CD4-positive, alpha-beta T cell treated with Interleukin-1 beta for 1 hour (primary cell): ENCODE results near the gene SRPRA.
A peak's percentile ranks its signal among the peaks of the same experiment; 100 is the strongest.
"Not testable (repeated sequence)": the region's sequence is repeated elsewhere in the genome, so short reads cannot be mapped to it uniquely, and the experiment has no call there.

Source experiments
- DNase-seq, 2 donors: peaks; one replicate each; pipeline ENCODE4 v3.0.0-alpha.2; 2020 to 2022

The SRPRA gene

GRCh38 chr11:126268708-126269579 lies at the start of gene SRPRA, which contains the start of gene FOXRED1:
Gene SRPRA (minus strand): TSS chr11:126268895. CDS start chr11:126268804, 91 bp downstream.
Gene FOXRED1 (plus strand): TSS chr11:126269154. CDS start chr11:126269207, 53 bp downstream.
- peak; percentile 99 to 100 for DNase-seq

GRCh38 chr11:126317756-126318573 lies 49.3 kb upstream of the SRPRA start:
- DNase-seq = peak in 1 of 2 donors; percentile 20

- no peak for DNase-seq
These were observed 48.7 kb upstream of the SRPRA start for GRCh38 chr11:126317432-126317755.

DNA sequence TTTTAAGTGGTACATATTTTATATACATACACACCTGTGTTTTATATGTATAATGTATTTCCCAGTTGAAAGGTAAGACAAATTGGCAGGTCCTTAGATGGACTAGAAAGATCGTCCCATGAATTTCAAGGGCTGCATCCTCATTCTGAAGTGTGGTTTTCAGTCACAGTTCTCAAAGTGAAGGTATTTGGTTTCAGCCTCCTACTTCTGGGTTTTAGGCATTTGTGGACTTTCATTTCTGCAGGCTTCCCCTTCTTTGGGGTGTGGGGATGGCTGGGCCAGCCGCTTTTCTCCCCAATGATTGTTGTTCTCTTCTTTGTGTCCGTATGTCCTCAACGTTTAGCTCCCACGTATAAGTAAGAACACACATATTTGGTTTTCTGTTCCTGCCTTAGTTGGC lies 45.1 kb upstream of the SRPRA start:
- DNase-seq = no peak

GRCh38 chr11:126312961-126313360 lies 44.3 kb upstream of the SRPRA start:
- DNase-seq = no peak

DNA sequence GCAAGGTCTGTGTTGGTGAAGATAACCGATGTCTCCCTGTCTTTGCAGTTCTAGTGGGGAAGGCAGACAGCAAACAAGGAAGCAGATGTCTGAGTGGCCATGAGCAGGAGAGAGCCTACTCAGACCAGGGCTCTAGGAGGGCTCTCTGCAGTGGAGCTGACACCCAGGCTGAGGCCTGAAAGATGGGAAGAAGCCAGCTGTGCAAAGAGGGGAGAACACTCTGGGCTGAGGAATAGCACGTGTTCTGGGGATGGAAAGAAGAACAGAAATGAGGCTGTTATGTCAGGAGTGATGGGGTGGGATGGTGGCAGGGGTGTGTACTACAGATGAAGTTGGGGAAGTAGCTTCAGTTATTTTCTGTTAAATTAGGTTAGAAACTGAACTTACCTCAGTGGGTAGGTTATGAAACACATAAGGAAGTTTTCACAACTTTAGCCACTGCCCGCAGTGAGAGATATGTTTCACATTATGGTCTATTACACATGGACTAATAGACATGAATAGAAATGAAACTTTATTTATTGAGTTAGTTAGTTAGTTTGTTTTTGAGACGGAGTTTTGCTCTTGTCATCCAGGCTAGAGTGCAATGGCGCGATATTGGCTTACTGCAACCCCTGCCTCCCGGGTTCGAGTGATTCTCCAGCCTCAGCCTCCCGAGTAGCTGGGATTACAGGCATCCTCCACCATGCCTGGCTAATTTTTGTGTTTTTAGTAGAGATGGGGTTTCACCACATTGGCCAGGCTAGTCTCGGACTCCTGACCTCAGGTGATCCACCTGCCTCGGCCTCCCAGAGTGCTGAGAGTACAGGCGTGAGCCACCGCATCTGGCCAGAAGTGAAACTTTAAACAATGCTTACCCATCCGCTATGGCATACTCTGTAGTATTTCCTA lies 43.0 kb upstream of the SRPRA start:
- no peak for DNase-seq

- no peak for DNase-seq
These were observed 42.3 kb upstream of the SRPRA start for GRCh38 chr11:126310992-126311310.

GRCh38 chr11:126310200-126310991 lies 41.7 kb upstream of the SRPRA start:
- peak; percentile 58 to 61 for DNase-seq

DNA sequence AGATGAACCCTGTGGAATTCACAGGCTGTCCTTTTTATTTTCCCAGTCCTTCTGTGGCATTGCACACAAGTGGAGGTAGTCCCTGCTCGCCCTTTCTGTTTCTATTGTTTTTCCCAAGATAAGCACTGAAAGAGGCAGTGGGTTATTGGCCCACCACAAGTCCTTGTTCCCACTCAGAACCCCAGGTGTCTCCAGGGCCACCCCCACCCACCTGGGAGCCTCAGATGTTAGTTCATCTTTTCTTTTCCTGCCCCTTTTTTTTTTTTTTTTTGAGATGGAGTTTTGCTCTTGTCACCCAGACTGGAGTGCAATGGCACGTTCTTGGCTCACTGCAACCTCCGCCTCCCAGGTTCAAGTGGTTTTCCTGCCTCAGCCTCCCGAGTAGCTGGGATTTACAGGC lies 40.1 kb upstream of the SRPRA start:
- not testable (repeated sequence) for DNase-seq

DNA sequence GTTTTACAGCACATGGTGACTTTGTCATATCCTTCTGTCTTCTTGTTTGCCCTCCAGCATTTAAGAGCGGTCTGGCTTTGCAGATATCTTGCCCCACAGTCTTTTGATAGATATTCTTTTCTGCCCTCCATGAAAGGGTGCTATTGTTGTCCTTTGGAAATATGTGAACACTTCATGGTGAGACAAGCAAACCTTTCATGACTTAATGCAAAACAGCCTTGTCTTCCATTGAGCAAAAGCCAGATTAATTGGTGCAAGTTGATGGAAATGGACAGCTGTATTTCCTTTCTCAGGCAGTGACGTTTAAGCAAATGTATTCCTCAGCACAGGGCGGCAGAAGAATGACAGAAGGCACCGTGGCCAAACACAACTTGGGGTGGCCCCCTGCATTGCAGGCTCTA lies 39.6 kb upstream of the SRPRA start:
- DNase-seq = no peak

DNA sequence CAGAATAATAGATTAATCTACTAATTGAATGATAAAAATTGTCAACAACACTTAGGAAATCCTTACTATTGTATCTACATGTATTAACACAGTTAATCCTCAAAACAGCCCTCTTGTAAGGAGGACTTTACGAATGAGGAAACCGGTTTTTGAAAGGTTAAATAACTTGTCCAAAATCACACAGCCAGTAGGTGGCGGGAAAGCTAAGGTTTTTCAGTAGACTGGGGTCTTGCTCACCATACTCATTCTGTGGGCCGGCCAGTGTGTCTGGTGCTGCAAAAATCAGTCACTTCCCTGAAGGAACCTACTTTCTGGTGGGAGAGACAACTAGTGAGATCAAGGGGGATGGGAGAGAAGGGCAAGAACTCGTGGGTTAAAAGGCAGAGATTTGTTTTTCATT lies 39.0 kb upstream of the SRPRA start:
- DNase-seq = no peak

GRCh38 chr11:126305699-126306098 lies 37.0 kb upstream of the SRPRA start:
- DNase-seq = no peak

DNA sequence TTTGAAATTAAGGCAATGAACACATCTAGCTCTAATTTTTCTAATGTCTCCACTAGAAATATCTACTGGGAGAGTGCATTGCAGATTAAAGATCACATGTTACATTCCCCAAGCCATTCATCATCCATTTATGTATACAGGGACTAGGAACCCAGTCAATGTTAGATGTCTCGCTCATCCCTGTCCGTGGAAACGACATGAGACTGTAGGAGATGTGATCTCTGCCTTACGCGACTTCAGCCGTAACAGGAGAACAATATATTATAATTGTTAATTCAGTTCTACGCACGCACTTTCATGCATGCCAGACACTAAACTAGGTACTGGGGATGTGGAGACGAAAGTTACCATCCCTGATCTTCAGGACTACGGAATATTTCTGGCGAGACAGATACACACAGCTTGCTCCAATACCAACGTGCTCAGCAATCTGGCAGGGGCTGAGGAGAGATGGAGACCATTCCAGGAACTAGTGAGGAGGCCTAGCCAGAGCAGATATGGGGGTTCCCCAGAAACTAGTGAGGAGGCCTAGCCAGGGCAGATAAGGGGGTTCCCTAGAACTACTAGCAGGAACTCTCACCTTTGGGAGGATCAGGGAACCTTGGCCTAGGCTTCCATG lies 35.9 kb upstream of the SRPRA start:
- no peak for DNase-seq

- DNase-seq = peak; percentile 88
These were observed 35.1 kb upstream of the SRPRA start, which contains the start of gene DCPS for GRCh38 chr11:126303623-126304456. Gene DCPS (plus strand): TSS chr11:126304060. CDS start chr11:126304081, 21 bp downstream.

DNA sequence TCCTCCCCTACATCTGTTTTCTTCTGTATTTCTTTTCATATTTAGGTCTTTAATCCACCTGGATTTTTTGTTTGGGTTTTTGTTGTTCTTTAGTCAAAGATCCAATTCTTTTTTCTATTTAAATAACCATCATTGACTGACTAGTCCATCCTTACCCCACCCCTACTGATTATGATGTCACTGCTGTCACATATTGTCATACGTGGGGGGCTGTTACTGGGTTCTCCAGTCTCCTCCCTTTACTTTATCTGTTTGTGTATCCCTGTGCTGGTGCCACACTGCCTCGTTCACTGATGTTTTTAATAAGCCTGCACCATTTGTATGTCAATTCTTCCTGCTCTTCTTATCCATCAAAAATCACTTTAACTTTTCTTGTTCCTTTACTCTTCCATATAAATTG lies 28.3 kb upstream of the SRPRA start:
- no peak for DNase-seq

GRCh38 chr11:126293726-126294125 lies 25.0 kb upstream of the SRPRA start:
- DNase-seq = no peak

GRCh38 chr11:126290887-126291286 lies 22.2 kb upstream of the SRPRA start:
- no peak for DNase-seq

DNA sequence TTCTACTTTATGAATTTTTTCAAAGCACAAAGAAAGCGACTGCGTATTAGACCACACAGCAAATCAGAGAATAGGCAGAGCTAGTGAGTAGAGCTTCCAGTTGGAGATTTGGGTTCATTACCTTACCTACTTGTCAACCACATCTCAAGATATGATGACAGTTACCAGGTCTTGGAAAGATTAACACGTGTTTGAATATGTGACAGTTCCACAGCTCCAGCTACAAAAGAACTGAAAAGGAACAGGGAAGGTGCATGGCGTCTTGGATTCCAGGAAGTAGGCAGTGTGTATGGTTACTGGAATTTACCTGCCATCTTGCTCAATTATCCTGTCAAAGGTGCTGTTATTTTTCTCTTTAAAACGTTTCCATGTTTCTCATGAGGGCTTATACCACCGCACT lies 19.5 kb upstream of the SRPRA start:
- no peak for DNase-seq

DNA sequence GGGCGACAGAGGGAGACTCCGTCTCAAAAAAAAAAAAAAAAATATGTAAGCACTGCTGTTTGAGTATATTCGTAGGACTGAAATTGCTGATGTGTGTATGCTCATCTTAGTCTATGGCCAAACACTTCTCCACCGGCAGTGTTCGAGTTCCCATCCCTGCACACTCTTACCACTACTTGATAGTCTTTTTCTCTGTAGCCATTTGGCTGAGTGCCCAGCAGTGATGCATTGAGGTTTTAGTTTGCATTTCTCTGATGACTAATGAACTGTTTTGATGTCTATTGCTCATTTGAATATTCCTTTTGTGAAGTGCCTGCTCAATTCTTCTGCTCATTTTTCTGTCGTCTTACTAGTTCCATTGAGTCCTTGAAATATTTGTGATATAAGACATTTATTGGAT lies 16.1 kb upstream of the SRPRA start:
- peak; percentile 71 to 81 for DNase-seq

- DNase-seq = peak; percentile 54 to 64
These were observed 14.3 kb upstream of the SRPRA start, which contains the start of gene TIRAP for GRCh38 chr11:126282736-126283591. Gene TIRAP (plus strand): TSS chr11:126283093. CDS start chr11:126290895, 7,802 bp downstream.
